Measurements from ENCODE around the gene ARHGEF19. TPM values are rescaled to one million over a fixed set of nuclear protein-coding genes. Genes with fewer than 3 reads are reported as not detected.

ARHGEF19 gene
- total RNA-seq, 4 donors from 2014 or later, result 5.7 to 46.8 (median 10.8) TPM

DNA sequence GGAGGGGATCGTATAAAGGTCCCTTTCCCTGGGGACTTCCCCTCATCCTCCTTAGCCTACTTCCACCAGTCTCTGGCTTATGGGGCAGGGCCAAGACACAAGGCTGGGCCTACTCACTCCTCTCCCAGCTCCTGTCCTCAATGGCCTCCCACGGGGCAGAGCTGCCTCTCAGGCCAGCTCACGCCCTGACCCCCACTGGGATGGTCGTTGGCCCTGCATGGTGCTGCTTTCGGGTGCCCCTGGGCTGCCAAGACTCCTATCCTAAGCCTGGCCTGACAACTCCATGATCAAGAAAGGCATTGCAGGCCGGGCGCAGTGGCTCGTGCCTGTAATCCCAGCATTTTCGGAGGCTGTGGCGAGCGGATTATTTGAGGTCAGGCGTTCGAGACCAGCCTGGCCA is 18.3 kb upstream of the ARHGEF19 start:
- H3K27ac ChIP-seq, result no peak overlapping the region
- no peak overlapping the region for H3K4me3 ChIP-seq
- no peaks in the 10 kb centered on the region for H3K36me3 ChIP-seq
- intact Hi-C loops (cut with DNase I; ENCODE audit: low total_unique reads) (no loop called here), in situ Hi-C loops (cut with MboI; ENCODE audit: low pct_ligation_motif_present in 1 of 4, low pct_unique_long_range_greater_than_20kb in 1 of 4, low sequenced_read_pairs in 3 of 4) (no loop called here)
- TF ChIP-seq POLR2A (IDR thresholded peaks at IDR 0.05), result no peak
- TF ChIP-seq, protein P1, sequence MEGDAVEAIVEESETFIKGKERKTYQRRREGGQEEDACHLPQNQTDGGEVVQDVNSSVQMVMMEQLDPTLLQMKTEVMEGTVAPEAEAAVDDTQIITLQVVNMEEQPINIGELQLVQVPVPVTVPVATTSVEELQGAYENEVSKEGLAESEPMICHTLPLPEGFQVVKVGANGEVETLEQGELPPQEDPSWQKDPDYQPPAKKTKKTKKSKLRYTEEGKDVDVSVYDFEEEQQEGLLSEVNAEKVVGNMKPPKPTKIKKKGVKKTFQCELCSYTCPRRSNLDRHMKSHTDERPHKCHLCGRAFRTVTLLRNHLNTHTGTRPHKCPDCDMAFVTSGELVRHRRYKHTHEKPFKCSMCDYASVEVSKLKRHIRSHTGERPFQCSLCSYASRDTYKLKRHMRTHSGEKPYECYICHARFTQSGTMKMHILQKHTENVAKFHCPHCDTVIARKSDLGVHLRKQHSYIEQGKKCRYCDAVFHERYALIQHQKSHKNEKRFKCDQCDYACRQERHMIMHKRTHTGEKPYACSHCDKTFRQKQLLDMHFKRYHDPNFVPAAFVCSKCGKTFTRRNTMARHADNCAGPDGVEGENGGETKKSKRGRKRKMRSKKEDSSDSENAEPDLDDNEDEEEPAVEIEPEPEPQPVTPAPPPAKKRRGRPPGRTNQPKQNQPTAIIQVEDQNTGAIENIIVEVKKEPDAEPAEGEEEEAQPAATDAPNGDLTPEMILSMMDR (IDR thresholded peaks at IDR 0.05), result no peak
- TF ChIP-seq EP300 (IDR thresholded peaks at IDR 0.05; ENCODE audit: low read depth), result no peak
- no peak for TF ChIP-seq POLR2AphosphoS5 (IDR thresholded peaks at IDR 0.05)
- no peaks in the 10 kb centered on the region for H3K9me3 ChIP-seq
- 92% methylated on average over 13 of the region's 13 CpGs; no CpG with 5 or more reads in 1 of the 2 donors for WGBS, 2 donors (ENCODE audit: low coverage in 1 of 2)
- no peak for DNase-seq
- peaks cover under 1 to 16% (median 5%) of the 10 kb centered on the region in 4 donors for H3K4me1 ChIP-seq
- H3K27me3 ChIP-seq, result peaks cover 25% of the 10 kb centered on the region

DNA sequence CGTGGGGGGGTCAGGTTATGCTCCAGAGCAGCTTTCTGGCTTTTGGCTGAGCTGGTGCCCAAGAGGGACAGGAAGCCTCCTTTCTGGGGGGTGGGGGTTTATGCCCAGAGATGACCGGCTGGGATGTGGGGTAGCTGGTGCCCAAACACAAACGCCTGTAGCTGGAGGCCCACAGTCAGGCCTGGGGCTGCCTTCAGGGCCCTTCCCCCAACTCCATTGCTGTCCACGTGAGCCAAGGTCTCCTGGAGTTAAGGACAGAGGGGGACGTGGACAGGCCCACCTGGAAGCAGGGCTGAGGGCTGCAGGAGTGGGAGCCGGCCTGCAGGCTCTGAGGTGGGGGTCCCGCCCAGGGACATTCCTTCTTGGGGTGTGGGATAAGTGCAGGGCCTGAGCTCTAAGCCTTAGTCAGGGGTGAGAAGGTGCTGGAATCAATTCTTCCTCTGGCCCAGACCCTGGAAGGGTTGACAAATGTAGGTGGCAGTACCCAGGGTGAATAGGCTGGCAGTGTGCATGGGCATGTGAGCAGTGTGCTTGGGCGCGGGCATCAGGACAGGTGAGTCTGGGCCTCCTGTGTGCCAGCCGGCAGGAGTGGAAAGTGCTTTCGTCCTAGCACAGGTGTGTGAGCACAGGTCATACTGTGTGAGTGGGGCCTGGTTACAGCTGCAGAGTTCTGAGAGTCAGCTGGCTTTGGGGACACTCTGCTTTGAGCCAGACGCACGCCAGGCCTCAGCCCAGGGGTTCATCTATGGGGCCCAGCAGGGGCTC is 17.7 kb upstream of the ARHGEF19 start:
- H3K4me3 ChIP-seq, result no peak overlapping the region
- H3K4me1 ChIP-seq, result peaks cover 0 to 16% (median 4%) of the 10 kb centered on the region in 4 donors
- H3K27ac ChIP-seq, result no peak overlapping the region
- no peaks in the 10 kb centered on the region for H3K9me3 ChIP-seq
- TF ChIP-seq POLR2AphosphoS5 (IDR thresholded peaks at IDR 0.05) (no peak), POLR2A (IDR thresholded peaks at IDR 0.05) (no peak), EP300 (IDR thresholded peaks at IDR 0.05; ENCODE audit: low read depth) (no peak)
- TF ChIP-seq, protein P1 (IDR thresholded peaks at IDR 0.05), result no peak
- 86% methylated on average over 13 of the region's 13 CpGs; no CpG with 5 or more reads in 1 of the 2 donors for WGBS, 2 donors (ENCODE audit: low coverage in 1 of 2)
- no peaks in the 10 kb centered on the region for H3K36me3 ChIP-seq
- intact Hi-C loops (cut with DNase I; ENCODE audit: low total_unique reads), result no loop called here
- in situ Hi-C loops (cut with MboI; ENCODE audit: low pct_ligation_motif_present in 1 of 4, low pct_unique_long_range_greater_than_20kb in 1 of 4, low sequenced_read_pairs in 3 of 4), result no loop called here
- H3K27me3 ChIP-seq, result peaks cover 25% of the 10 kb centered on the region
- DNase-seq, result no peak

DNA sequence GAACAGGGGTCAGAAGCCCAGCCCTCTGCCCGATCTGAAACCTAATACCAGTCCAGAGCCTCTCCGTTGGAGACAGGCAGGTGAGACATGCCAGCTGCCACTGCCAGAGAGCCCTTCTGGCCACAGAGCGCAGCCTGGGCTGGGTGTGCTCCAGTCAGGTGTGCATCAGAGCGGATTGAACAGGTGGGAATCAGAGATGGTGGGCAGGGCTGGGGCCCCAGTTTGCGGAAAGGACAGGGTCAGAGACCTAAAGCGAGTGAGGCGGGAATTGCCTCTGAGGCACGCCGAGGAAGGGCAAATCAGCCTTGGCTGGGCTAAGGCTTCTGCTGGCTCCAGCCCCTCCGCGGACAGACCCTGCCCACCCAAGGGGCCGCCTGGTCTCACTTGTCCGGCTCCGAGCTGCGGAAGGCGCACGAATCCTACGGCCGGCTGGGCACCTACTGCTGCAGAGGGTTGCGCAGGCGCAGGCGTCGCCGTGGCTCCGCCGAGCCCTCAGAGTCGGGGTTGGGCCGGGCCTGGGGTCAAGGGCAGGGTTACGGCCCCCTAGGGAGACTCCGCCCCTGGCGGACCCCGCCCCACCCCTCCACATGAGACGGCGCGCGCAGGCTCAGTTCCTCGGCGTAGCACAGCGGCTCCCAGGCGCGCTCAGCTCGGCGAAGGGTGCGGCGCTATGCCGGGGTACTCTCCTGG is 14.2 kb upstream of the ARHGEF19 start:
- WGBS, 2 donors (ENCODE audit: low coverage in 1 of 2), result 31% methylated on average over 38 of the region's 46 CpGs; no CpG with 5 or more reads in 1 of the 2 donors
- Histone ChIP-seq H3K4me3 (peak overlapping the region in 2 of 4 donors; percentile 8 to 39), H3K4me1 (peaks cover 0 to 16% (median 4%) of the 10 kb centered on the region in 4 donors), H3K36me3 (no peaks in the 10 kb centered on the region), H3K27ac (no peak overlapping the region), H3K27me3 (peaks cover 25% of the 10 kb centered on the region), H3K9me3 (no peaks in the 10 kb centered on the region)
- peak; percentile 58 for DNase-seq
- in situ Hi-C loops (cut with MboI; ENCODE audit: low pct_ligation_motif_present in 1 of 4, low pct_unique_long_range_greater_than_20kb in 1 of 4, low sequenced_read_pairs in 3 of 4) (no loop called here), intact Hi-C loops (cut with DNase I; ENCODE audit: low total_unique reads) (loop anchor here (1.0 kb wide), 1 partner anchor 24 kb away; no protein-coding TSS in a partner anchor)
- TF ChIP-seq POLR2A (IDR thresholded peaks at IDR 0.05) (no peak), EP300 (IDR thresholded peaks at IDR 0.05; ENCODE audit: low read depth) (no peak), POLR2AphosphoS5 (IDR thresholded peaks at IDR 0.05) (no peak)
- TF ChIP-seq, protein P1 (IDR thresholded peaks at IDR 0.05), result no peak

DNA sequence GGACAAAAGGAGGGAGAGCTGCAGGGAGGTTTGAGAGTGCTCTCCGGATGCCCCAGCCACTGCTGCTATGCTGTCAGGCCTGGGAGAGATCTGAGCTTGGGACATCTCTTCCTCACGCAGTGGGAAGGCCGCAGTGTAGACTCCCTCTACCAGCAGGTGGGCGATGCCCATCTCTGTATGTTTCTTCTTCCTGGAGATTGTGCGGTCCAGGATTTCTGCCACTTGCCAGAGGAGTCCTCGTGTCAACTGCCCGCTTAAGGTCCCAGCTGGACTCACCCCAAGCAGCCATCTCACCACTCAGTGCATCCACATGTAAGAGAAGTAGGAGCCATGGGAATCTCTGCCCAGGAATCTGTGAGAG is 13.7 kb upstream of the ARHGEF19 start:
- Histone ChIP-seq H3K9me3 (no peaks in the 10 kb centered on the region), H3K4me3 (no peak overlapping the region), H3K27ac (no peak overlapping the region), H3K27me3 (peaks cover 25% of the 10 kb centered on the region), H3K4me1 (peaks cover 0 to 16% (median 4%) of the 10 kb centered on the region in 4 donors), H3K36me3 (no peaks in the 10 kb centered on the region)
- WGBS, 2 donors (ENCODE audit: low coverage in 1 of 2), result 97% methylated on average over 7 of the region's 7 CpGs; no CpG with 5 or more reads in 1 of the 2 donors
- no peak for DNase-seq
- in situ Hi-C loops (cut with MboI; ENCODE audit: low pct_ligation_motif_present in 1 of 4, low pct_unique_long_range_greater_than_20kb in 1 of 4, low sequenced_read_pairs in 3 of 4), result no loop called here
- TF ChIP-seq POLR2A (IDR thresholded peaks at IDR 0.05) (no peak), EP300 (IDR thresholded peaks at IDR 0.05; ENCODE audit: low read depth) (no peak), POLR2AphosphoS5 (IDR thresholded peaks at IDR 0.05) (no peak)
- TF ChIP-seq, protein P1 (IDR thresholded peaks at IDR 0.05), result no peak
- intact Hi-C loops (cut with DNase I; ENCODE audit: low total_unique reads), result no loop called here

Measured in transverse colon (tissue), 4 donors.